ENCODE data around the gene RAMAC. TPM values are rescaled to one million over a fixed set of nuclear protein-coding genes. Genes with fewer than 3 reads are reported as not detected.
"Not testable (repeated sequence)": the region's sequence is repeated elsewhere in the genome, so short reads cannot be mapped to it uniquely, and the experiment has no call there.

Gene RAMAC
- total RNA-seq, 2 experiments from 2014 or later: 27.4 to 30.0 TPM

DNA sequence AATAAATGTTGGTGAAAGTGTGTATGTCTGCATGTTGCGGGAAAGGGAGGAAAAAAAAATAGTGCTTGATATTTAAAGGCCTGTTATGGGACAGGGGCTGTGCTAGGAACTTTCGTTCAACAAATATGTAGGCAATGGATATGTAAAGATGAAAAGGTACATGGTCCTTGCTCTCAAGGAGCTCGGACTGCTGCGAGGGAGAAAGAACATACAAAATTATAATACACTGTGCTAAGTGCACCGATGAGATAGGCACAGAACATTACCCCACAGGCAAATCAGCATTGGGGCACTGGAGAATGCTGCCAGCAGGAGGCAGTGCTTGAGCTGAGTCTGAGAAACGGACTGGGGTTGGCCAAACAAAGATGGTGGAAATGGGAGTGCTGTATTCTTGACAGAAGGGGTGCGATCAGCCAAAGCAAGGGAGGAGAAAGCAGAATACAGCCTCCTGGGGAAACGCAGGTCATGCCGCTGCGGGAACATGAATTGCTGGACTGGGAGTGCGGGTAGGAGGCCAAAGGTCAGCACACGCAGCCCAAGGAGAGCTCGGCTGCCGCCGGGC, 24.8 kb downstream of the RAMAC start:
- ChIA-PET POLR2A (interaction anchor here (0.9 kb wide), 2 partner anchors 24 to 471 kb away, joined by 3 read pairs; partner anchors contain the start of gene RPS17), CTCF (interaction anchor here (0.6 to 2.3 kb wide), 16 partner anchors 10 to 548 kb away, joined by 3 to 7 read pairs (median 4); partner anchors contain the start of genes BTBD1, HDGFL3, RAMAC and RPS17)

DNA sequence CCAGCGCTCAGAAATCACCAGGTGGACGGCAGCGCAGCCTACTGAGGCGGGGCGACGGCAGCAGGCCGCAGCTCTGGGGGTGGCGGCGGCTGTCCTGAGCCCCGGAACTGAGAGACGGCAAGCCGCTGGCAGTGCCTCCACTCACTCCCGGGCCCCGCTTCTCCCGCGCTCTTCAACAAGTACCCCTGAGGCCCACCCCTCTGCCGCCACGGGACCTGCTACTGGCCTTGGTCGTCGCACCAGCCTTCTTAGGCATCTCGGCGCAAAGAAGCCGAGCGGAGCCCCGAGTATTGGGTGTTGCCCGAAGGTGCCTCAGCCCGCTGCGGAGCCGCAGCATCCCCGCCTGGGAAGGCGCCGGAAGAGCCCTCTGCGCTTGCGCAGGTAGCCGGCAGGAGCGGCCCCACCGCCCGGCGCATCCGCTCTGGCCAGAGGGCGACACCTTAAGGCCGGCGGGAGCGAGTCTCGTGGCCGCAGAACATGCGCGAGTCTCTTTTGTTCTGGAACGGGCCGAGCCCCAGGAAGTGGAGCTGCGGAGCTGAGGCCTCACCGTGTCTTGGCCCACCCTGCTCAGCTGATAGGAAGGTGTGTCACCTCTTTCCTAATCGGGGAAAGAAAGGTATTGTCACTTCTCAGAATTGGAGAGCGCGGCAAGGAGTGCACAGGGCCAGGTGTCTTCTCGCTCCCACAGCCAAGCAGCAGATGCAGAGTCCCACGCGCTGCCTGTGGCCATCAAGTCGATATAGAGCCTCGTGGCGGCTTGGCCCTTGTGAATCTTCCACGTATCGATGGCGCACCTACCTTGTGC, 25.5 kb downstream of the RAMAC start, which contains the start of gene C15orf40:
TSS of gene C15orf40 (minus strand) at position 369 of the 805 bp plus-strand sequence. CDS start at position 337, 32 bp downstream.
- POLR2A ChIA-PET: interaction anchor here (0.9 to 1.1 kb wide), 3 partner anchors 25 to 472 kb away, joined by 3 to 4 read pairs (median 3); partner anchors contain the start of gene RPS17

DNA sequence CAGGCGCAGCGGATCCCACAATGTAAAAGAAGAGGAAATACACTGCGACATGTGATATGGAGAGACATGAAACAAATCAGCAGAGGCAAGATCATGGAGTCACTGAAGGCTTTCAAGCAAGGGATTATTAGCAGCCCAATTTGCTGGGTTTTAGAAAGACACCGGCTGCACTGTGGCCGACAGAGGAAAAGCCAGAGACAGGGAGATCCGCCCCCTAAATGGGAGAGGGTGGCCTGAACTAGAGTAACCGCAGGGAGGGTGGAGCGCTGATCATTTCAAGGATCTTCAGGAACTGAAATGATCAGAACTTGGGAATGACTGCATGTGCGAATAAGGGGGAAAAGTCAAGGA, 26.0 kb downstream of the RAMAC start:
- CTCF ChIA-PET: interaction anchor here (1.3 to 2.3 kb wide), 5 partner anchors 8 to 472 kb away, joined by 4 to 7 read pairs (median 6); partner anchors contain the start of genes RAMAC and RPS17
- POLR2A ChIA-PET: interaction anchor here (1.1 kb wide), 1 partner anchor 472 kb away, joined by 4 read pairs; the partner anchor contains the start of gene RPS17

More for the DNA sequence above, 25.5 kb downstream of the RAMAC start, which contains the start of gene C15orf40:
- CTCF ChIA-PET: interaction anchor here (0.6 to 2.3 kb wide), 13 partner anchors 9 to 471 kb away, joined by 3 to 7 read pairs (median 4); partner anchors contain the start of genes BTBD1, HDGFL3, RAMAC and RPS17

- CTCF ChIA-PET: interaction anchor here (0.8 to 2.0 kb wide), 2 partner anchors 9 to 26 kb away, joined by 3 to 6 read pairs; partner anchors contain the start of gene RAMAC
Measured at GRCh38 chr15:83012636-83013035, 26.6 kb downstream of the RAMAC start.

DNA sequence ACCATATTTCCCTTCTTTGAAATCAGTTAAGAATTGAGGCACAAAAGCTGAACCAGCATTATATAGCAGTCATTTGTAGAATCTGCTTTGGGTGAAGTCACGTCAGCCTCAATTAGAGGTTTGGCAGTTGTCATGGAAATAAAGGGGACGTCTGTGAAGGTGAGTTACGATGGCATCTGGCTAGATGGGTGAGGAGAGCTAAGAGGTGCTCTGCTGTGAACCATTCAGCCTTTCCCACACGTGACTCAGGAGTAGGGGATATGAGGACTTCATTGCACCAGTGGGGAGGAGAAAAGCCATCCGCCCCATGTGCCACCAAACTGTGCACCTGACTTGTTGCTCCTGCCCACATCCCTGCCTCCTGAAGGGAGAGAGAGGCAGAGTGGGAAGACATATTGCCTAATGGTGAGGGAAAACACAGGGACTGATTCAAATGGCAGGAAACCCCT, 28.2 kb downstream of the RAMAC start:
- CTCF ChIA-PET: no interaction called here
- POLR2A ChIA-PET: interaction anchor here (1.3 to 1.5 kb wide), 2 partner anchors 28 to 203 kb away, joined by 4 read pairs; partner anchors contain the start of gene RAMAC

More at GRCh38 chr15:83012636-83013035, 26.6 kb downstream of the RAMAC start:
- POLR2A ChIA-PET: no interaction called here

- ChIA-PET CTCF (interaction anchor here (0.6 kb wide), 1 partner anchor 276 kb away, joined by 3 read pairs; no protein-coding TSS in a partner anchor), POLR2A (no interaction called here)
Measured at GRCh38 chr15:83015361-83015760, 29.4 kb downstream of the RAMAC start.

DNA sequence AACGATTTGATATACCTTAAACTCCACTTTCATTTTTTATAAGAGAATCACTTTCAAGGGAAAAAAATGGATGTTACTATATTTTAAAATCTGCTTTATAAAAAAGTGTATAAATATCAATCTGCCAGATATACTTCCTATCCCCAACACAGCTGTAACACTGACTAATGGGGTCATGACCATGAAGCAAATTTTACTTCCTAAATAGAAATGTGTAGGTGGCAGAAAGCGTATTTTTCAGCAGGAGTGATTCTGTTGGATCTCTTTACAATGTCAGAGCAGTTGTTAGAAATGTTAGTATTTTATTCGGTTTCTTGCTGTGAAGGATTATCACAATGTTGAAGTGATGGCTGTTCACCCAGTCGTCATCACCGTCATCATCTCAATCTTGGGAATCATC, 30.9 kb downstream of the RAMAC start:
- ChIA-PET CTCF (no interaction called here), POLR2A (no interaction called here)

DNA sequence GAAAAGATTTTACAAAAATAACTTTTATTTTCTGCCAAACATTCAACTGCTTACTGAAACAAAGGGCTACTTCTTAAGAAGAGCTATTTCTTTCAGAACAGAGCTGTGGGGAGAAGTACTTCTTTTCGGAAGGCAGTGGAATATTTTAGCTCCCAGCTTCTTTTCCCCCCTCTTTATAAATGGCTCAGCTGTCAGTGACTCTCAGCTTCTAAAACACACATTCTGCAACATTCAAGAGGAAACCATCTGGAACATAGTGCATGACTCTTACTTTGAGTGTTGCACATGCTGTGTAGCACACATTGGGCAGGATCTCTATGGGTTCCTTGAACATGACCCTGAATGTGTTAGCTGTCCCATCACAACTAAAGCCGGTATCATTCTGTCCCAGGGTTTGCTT, 32.4 kb downstream of the RAMAC start:
- ChIA-PET POLR2A (no interaction called here), CTCF (no interaction called here)

- CTCF ChIA-PET: no interaction called here
- POLR2A ChIA-PET: no interaction called here
Measured at GRCh38 chr15:83030021-83030420, 44.0 kb downstream of the RAMAC start.

- CTCF ChIA-PET: not testable (repeated sequence)
Measured at GRCh38 chr15:83031234-83031633, 45.2 kb downstream of the RAMAC start.

DNA sequence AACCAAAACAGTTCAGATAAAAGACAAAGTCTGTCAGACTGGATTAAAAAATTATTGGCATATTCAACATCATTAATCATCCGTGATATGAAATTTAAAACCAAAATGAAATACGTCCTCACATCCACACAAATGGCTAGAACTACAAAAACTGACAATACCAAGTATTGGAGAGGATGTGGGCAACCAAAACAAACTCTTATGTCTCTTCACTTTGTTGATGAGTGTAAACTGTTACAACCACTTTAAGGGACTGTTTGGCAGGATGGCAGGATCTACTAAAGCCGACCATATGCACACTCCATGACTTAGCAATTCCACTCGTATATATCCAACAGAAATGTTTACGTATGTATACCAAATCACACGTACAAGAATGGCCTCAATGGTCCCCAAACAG, 50.2 kb downstream of the RAMAC start:
- ChIA-PET CTCF (no interaction called here), POLR2A (no interaction called here)

More at GRCh38 chr15:83031234-83031633, 45.2 kb downstream of the RAMAC start:
- POLR2A ChIA-PET: interaction anchor here (0.6 kb wide), 1 partner anchor 23 kb away, joined by 3 read pairs; no protein-coding TSS in a partner anchor

DNA sequence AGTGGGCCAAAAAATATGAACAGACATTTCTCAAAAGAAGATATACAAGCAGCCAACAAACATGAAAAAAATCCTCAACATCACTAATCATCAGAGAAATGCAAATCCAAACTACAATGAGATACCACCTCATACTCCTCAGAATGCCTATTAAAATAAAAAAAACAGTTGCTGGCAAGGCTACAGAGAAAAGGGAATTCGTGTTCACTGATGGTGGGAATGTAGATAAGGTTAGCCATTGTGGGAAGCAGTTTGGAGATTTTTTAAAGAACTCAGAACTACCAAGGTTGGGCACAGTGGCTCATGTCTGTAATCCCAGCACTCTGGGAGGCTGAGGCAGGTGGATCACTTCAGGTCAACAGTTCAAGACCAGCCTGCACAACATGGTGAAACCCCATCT, 53.2 kb downstream of the RAMAC start:
- ChIA-PET POLR2A (no interaction called here), CTCF (no interaction called here)

Other genes starting within 250 kb of the RAMAC start
- not detected for gene FSD2, start 180.1 kb upstream of the RAMAC start, total RNA-seq
- 1 to 10 TPM; 5.5 to 6.1 TPM for gene WHAMM, start 176.6 kb upstream of the RAMAC start, total RNA-seq
- 10 to 100 TPM in 1 of 2 experiments, 1 to 10 TPM in 1; 8.6 to 10.8 TPM for gene HOMER2, start 33.5 kb upstream of the RAMAC start, total RNA-seq
- gene C15orf40, start 25.4 kb downstream of the RAMAC start, total RNA-seq: 10 to 100 TPM; 30.5 TPM
- gene BTBD1, start 81.0 kb downstream of the RAMAC start, total RNA-seq: 10 to 100 TPM; 56.5 to 58.0 TPM
- 1 to 10 TPM; 2.1 to 2.6 TPM for gene TM6SF1, start 121.4 kb downstream of the RAMAC start, total RNA-seq
- gene HDGFL3, start 221.6 kb downstream of the RAMAC start, total RNA-seq: 1 to 10 TPM; 6.9 to 7.4 TPM

Data from activated CD8-positive, alpha-beta memory T cell treated with anti-CD3 and anti-CD28 coated beads for 36 hours (primary cell).